Sigmoid colon (tissue), 4 donors: ENCODE measurements around the gene LMO7.

Experiments
- CTCF ChIP-seq, 4 experiments: fragments of 450-650 bp in 3 of 4; fragments of 200-600 bp in 1 of 4; IDR thresholded peaks; one replicate each; pipeline ENCODE4 v1.5.1; 2016 to 2019; ENCODE audit warnings: antibody characterized with exemption in 4 of 4, mild to moderate bottlenecking in 3 of 4, moderate library complexity in 2 of 4
- EP300 ChIP-seq, 4 donors: sonication (generic); formaldehyde crosslinking; IDR thresholded peaks; one replicate each; pipeline ENCODE4 v1.6.1; 2017; ENCODE audit warnings: antibody characterized with exemption in 4 of 4
- POLR2A ChIP-seq, 2 donors: fragments of 450-650 bp; IDR thresholded peaks; one replicate each; pipeline ENCODE4 v1.6.1; 2016; ENCODE audit warnings: antibody characterized with exemption in 2 of 2, mild to moderate bottlenecking in 2 of 2, moderate library complexity in 2 of 2
- POLR2AphosphoS5 ChIP-seq, 4 donors: sonication (generic); formaldehyde crosslinking; IDR thresholded peaks; one replicate each; pipeline ENCODE4 v1.6.1; 2017; ENCODE audit warnings: antibody characterized with exemption in 4 of 4

- TF ChIP-seq EP300 (IDR thresholded peaks at IDR 0.05) (no peak), POLR2A (IDR thresholded peaks at IDR 0.05) (no peak), CTCF (IDR thresholded peaks at IDR 0.05) (no peak), POLR2AphosphoS5 (IDR thresholded peaks at IDR 0.05) (no peak)
Observed at GRCh38 chr13:75666646-75667351, 30.7 kb downstream of the LMO7 start.
